ENCODE data around the gene TEKT3.

Gene TEKT3

GRCh38 chr17:15307710-15308111 is 33.7 kb downstream of the TEKT3 start:
- Histone ChIP-seq H4K20me1 (ENCODE audit: insufficient read depth, low read length) (no peaks in the 10 kb centered on the region), H3K9me3 (ENCODE audit: insufficient read depth, low read length) (no peaks in the 10 kb centered on the region), H3K36me3 (replicated peaks; ENCODE audit: low read depth, low read length) (no peaks in the 10 kb centered on the region), H3K4me3 (ENCODE audit: low read length) (no peak overlapping the region), H2AFZ (ENCODE audit: low read depth, low read length) (no peak overlapping the region), H3K27ac (ENCODE audit: low read length) (no peak overlapping the region), H3K9ac (ENCODE audit: low read length) (no peak overlapping the region), H3K79me2 (ENCODE audit: low read length) (no peaks in the 10 kb centered on the region), H3K27me3 (ENCODE audit: low read depth, low read length) (no peaks in the 10 kb centered on the region), H3K4me1 (ENCODE audit: low read length) (no peaks in the 10 kb centered on the region), H3K4me2 (ENCODE audit: low read length) (no peak overlapping the region)
- TF ChIP-seq EZH2phosphoT487 (IDR thresholded peaks at IDR 0.05; ENCODE audit: low read depth) = no peak
- TF ChIP-seq, protein P1, sequence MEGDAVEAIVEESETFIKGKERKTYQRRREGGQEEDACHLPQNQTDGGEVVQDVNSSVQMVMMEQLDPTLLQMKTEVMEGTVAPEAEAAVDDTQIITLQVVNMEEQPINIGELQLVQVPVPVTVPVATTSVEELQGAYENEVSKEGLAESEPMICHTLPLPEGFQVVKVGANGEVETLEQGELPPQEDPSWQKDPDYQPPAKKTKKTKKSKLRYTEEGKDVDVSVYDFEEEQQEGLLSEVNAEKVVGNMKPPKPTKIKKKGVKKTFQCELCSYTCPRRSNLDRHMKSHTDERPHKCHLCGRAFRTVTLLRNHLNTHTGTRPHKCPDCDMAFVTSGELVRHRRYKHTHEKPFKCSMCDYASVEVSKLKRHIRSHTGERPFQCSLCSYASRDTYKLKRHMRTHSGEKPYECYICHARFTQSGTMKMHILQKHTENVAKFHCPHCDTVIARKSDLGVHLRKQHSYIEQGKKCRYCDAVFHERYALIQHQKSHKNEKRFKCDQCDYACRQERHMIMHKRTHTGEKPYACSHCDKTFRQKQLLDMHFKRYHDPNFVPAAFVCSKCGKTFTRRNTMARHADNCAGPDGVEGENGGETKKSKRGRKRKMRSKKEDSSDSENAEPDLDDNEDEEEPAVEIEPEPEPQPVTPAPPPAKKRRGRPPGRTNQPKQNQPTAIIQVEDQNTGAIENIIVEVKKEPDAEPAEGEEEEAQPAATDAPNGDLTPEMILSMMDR (IDR thresholded peaks at IDR 0.05; ENCODE audit: low read depth, low read length) = no peak

DNA sequence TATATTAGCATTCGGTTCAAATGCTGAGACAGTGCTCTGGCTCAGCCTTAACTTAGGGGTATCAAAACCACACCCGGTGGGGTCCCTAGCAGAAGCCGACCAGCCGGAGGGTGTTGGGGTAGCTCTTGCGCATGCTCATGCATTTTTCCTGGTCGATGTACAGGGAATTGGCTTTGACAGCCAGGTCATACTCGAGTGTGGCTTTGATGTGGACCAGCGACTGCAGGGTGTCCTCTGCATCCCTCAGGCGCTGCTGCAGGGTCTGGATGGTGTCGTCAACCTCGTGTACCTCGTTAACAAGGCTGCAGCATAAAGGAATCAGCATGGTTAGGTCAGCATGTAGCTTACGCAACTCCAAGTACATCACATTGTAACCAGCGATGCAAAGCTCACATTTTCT is 37.5 kb downstream of the TEKT3 start:
- Histone ChIP-seq H3K4me3 (ENCODE audit: low read length) (no peak overlapping the region), H4K20me1 (ENCODE audit: insufficient read depth, low read length) (no peaks in the 10 kb centered on the region), H3K79me2 (ENCODE audit: low read length) (no peaks in the 10 kb centered on the region), H3K4me2 (ENCODE audit: low read length) (no peak overlapping the region), H3K4me1 (ENCODE audit: low read length) (no peaks in the 10 kb centered on the region), H2AFZ (ENCODE audit: low read depth, low read length) (no peak overlapping the region), H3K36me3 (replicated peaks; ENCODE audit: low read depth, low read length) (no peaks in the 10 kb centered on the region), H3K9me3 (ENCODE audit: insufficient read depth, low read length) (no peaks in the 10 kb centered on the region), H3K27me3 (ENCODE audit: low read depth, low read length) (no peaks in the 10 kb centered on the region), H3K27ac (ENCODE audit: low read length) (no peak overlapping the region), H3K9ac (ENCODE audit: low read length) (no peak overlapping the region)
- TF ChIP-seq EZH2phosphoT487 (IDR thresholded peaks at IDR 0.05; ENCODE audit: low read depth) = no peak

GRCh38 chr17:15303268-15303667 is 38.1 kb downstream of the TEKT3 start:
- Histone ChIP-seq H3K27ac (ENCODE audit: low read length) (no peak overlapping the region), H2AFZ (ENCODE audit: low read depth, low read length) (no peak overlapping the region), H4K20me1 (ENCODE audit: insufficient read depth, low read length) (no peaks in the 10 kb centered on the region), H3K9ac (ENCODE audit: low read length) (no peak overlapping the region), H3K4me2 (ENCODE audit: low read length) (no peak overlapping the region), H3K36me3 (replicated peaks; ENCODE audit: low read depth, low read length) (no peaks in the 10 kb centered on the region), H3K9me3 (ENCODE audit: insufficient read depth, low read length) (no peaks in the 10 kb centered on the region), H3K79me2 (ENCODE audit: low read length) (no peaks in the 10 kb centered on the region), H3K4me1 (ENCODE audit: low read length) (no peaks in the 10 kb centered on the region), H3K4me3 (ENCODE audit: low read length) (no peak overlapping the region), H3K27me3 (ENCODE audit: low read depth, low read length) (no peaks in the 10 kb centered on the region)
- TF ChIP-seq EZH2phosphoT487 (IDR thresholded peaks at IDR 0.05; ENCODE audit: low read depth) = no peak
- TF ChIP-seq, protein P1 (IDR thresholded peaks at IDR 0.05; ENCODE audit: low read depth, low read length) = no peak

- Histone ChIP-seq H3K9me3 (ENCODE audit: insufficient read depth, low read length) (no peaks in the 10 kb centered on the region), H2AFZ (ENCODE audit: low read depth, low read length) (no peak overlapping the region), H3K27ac (ENCODE audit: low read length) (no peak overlapping the region), H3K4me1 (ENCODE audit: low read length) (no peaks in the 10 kb centered on the region), H3K27me3 (ENCODE audit: low read depth, low read length) (no peaks in the 10 kb centered on the region), H3K36me3 (replicated peaks; ENCODE audit: low read depth, low read length) (no peaks in the 10 kb centered on the region), H3K4me2 (ENCODE audit: low read length) (no peak overlapping the region), H3K4me3 (ENCODE audit: low read length) (no peak overlapping the region), H3K9ac (ENCODE audit: low read length) (no peak overlapping the region), H4K20me1 (ENCODE audit: insufficient read depth, low read length) (no peaks in the 10 kb centered on the region), H3K79me2 (ENCODE audit: low read length) (no peaks in the 10 kb centered on the region)
- TF ChIP-seq, protein P1 (IDR thresholded peaks at IDR 0.05; ENCODE audit: low read depth, low read length) = no peak
- no peak for TF ChIP-seq EZH2phosphoT487 (IDR thresholded peaks at IDR 0.05; ENCODE audit: low read depth)
These were observed 39.6 kb downstream of the TEKT3 start for GRCh38 chr17:15301845-15302244.

DNA sequence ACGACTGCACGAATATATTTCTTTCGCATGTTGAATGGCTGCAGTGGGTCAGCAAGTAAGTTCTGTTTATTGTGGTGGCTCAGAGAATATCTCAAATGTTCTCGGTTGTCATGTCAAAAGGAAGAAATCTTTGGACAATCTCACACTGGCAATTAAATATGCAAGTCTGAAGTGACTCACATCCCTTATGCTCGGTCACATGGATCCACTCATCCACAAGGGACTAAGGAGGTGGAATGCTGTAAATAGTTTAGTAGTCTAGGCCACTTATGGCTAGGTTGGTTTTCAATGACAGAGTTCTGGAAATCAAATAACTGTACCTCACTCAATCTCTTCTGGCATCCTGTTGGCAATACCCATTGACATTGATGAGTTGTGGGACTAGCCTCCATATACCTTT is 43.2 kb downstream of the TEKT3 start:
- H3K4me3 ChIP-seq (ENCODE audit: low read length) = no peak overlapping the region
- H3K4me1 ChIP-seq (ENCODE audit: low read length) = no peaks in the 10 kb centered on the region
- H2AFZ ChIP-seq (ENCODE audit: low read depth, low read length) = no peak overlapping the region
- H3K27me3 ChIP-seq (ENCODE audit: low read depth, low read length) = no peaks in the 10 kb centered on the region
- no peaks in the 10 kb centered on the region for H4K20me1 ChIP-seq (ENCODE audit: insufficient read depth, low read length)
- TF ChIP-seq, protein P1 (IDR thresholded peaks at IDR 0.05; ENCODE audit: low read depth, low read length) = no peak
- no peak for TF ChIP-seq EZH2phosphoT487 (IDR thresholded peaks at IDR 0.05; ENCODE audit: low read depth)
- H3K27ac ChIP-seq (ENCODE audit: low read length) = no peak overlapping the region
- H3K79me2 ChIP-seq (ENCODE audit: low read length) = no peaks in the 10 kb centered on the region
- H3K9ac ChIP-seq (ENCODE audit: low read length) = no peak overlapping the region
- no peaks in the 10 kb centered on the region for H3K36me3 ChIP-seq (replicated peaks; ENCODE audit: low read depth, low read length)
- H3K9me3 ChIP-seq (ENCODE audit: insufficient read depth, low read length) = no peaks in the 10 kb centered on the region
- no peak overlapping the region for H3K4me2 ChIP-seq (ENCODE audit: low read length)
